HTR-8/SVneo (cell line): ENCODE measurements around the gene UNC5B.
A peak's percentile ranks its signal among the peaks of the same experiment; 100 is the strongest.

Experiments
- DNase-seq: peaks from one replicate; pipeline ENCODE4 v3.0.0; 2011; ENCODE audit warnings: low spot score, mixed read lengths; ENCODE audit not compliant: insufficient read length
- FAIRE-seq: peaks from 2 replicates; lab custom pipeline; 2011; peaks lifted over from hg19 to GRCh38; lab: Jason Lieb, UNC

Gene UNC5B

GRCh38 chr10:71249996-71250395, 37.6 kb downstream of the UNC5B start:
- FAIRE-seq = no peak
- DNase-seq = no peak

- no peak for DNase-seq
Measured at GRCh38 chr10:71250405-71250804, 38.0 kb downstream of the UNC5B start.

GRCh38 chr10:71250842-71251241, 38.5 kb downstream of the UNC5B start:
- FAIRE-seq = no peak

More at GRCh38 chr10:71250405-71250804, 38.0 kb downstream of the UNC5B start:
- FAIRE-seq = no peak

GRCh38 chr10:71251319-71251718, 38.9 kb downstream of the UNC5B start:
- no peak for DNase-seq
- FAIRE-seq = no peak

More at GRCh38 chr10:71250842-71251241, 38.5 kb downstream of the UNC5B start:
- no peak for DNase-seq

- FAIRE-seq (no peak), DNase-seq (no peak)
Measured at GRCh38 chr10:71252220-71252619, 39.9 kb downstream of the UNC5B start.

GRCh38 chr10:71253981-71254818, 41.8 kb downstream of the UNC5B start:
- DNase-seq = no peak
- no peak for FAIRE-seq

- FAIRE-seq (no peak), DNase-seq (no peak)
Measured at GRCh38 chr10:71254834-71255549, 42.6 kb downstream of the UNC5B start.

- FAIRE-seq (no peak), DNase-seq (no peak)
Measured at GRCh38 chr10:71255550-71255807, 43.1 kb downstream of the UNC5B start.

- peak; percentile 44 for DNase-seq
Measured at GRCh38 chr10:71255808-71256660, 43.7 kb downstream of the UNC5B start.

GRCh38 chr10:71256661-71257318, 44.4 kb downstream of the UNC5B start:
- no peak for FAIRE-seq
- DNase-seq = no peak

More at GRCh38 chr10:71255808-71256660, 43.7 kb downstream of the UNC5B start:
- FAIRE-seq = peak; percentile 62

GRCh38 chr10:71257319-71257997, 45.1 kb downstream of the UNC5B start:
- no peak for DNase-seq
- no peak for FAIRE-seq

GRCh38 chr10:71258046-71258445, 45.7 kb downstream of the UNC5B start:
- FAIRE-seq = no peak

GRCh38 chr10:71258446-71259145, 46.2 kb downstream of the UNC5B start:
- FAIRE-seq = no peak
- no peak for DNase-seq

More at GRCh38 chr10:71258046-71258445, 45.7 kb downstream of the UNC5B start:
- DNase-seq = no peak

- FAIRE-seq = no peak
- no peak for DNase-seq
Measured at GRCh38 chr10:71259282-71259681, 46.9 kb downstream of the UNC5B start.

- FAIRE-seq (no peak), DNase-seq (no peak)
Measured at GRCh38 chr10:71259815-71260501, 47.6 kb downstream of the UNC5B start.

GRCh38 chr10:71260622-71261325, 48.4 kb downstream of the UNC5B start:
- FAIRE-seq (peak; percentile 38), DNase-seq (peak; percentile 49)

- DNase-seq (no peak), FAIRE-seq (no peak)
Measured at GRCh38 chr10:71262027-71262426, 49.7 kb downstream of the UNC5B start.

GRCh38 chr10:71262817-71263216, 50.4 kb downstream of the UNC5B start:
- no peak for FAIRE-seq
- DNase-seq = no peak
